ENCODE data around the gene ADGRD2. TPM values are rescaled to one million over a fixed set of nuclear protein-coding genes. Genes with fewer than 3 reads are reported as not detected.

The ADGRD2 gene
- total and polyA plus RNA-seq, 9 of the 15 experiments (the other 6 are each of a cell fraction or from before 2014, with no cell fraction given), result not detected

- TF ChIP-seq ZC3H4 (CRISPR knock-in tag; IDR thresholded peaks at IDR 0.05; ENCODE audit: borderline replicate concordance) (no peak), MCM2 (IDR thresholded peaks at IDR 0.05; ENCODE audit: low read depth) (no peak), KDM2B (CRISPR knock-in tag; IDR thresholded peaks at IDR 0.05) (no peak)
These were observed 50.0 kb downstream of the ADGRD2 start (continued) for GRCh38 chr9:124500028-124500795.

GRCh38 chr9:124500796-124501611 is 50.8 kb downstream of the ADGRD2 start:
- CTCF ChIA-PET (ENCODE audit: low intra/inter-chr PET ratio), result no interaction called here

More at GRCh38 chr9:124500796-124501611, 50.8 kb downstream of the ADGRD2 start:
- Histone ChIP-seq H4K20me1 (replicated peaks; ENCODE audit: control insufficient read depth, insufficient read depth, low read length) (peaks cover 20% of the 10 kb centered on the region; the same call in 1 of the 2 replicates), H3K9me1 (ENCODE audit: control insufficient read depth, insufficient read depth, low read length) (no peaks in the 10 kb centered on the region), H3K36me3 (ENCODE audit: control insufficient read depth, insufficient read depth, low read length) (no peaks in the 10 kb centered on the region), H3K4me1 (replicated peaks in 1 of 2; ENCODE audit: control insufficient read depth in 2 of 2, insufficient read depth in 2 of 2, low read length in 2 of 2) (peaks cover 0 to 47% of the 10 kb centered on the region in 2 experiments; a peak in 3 of 5 replicates), H3K4me2 (ENCODE audit: insufficient read depth, low read length) (no peak overlapping the region), H3K79me2 (ENCODE audit: control insufficient read depth, insufficient read depth, low read length) (no peaks in the 10 kb centered on the region), H3K9ac (ENCODE audit: insufficient read depth in 1 of 2, low read depth in 2 of 2, low read length in 2 of 2) (0 out of 4 replicates have a peak overlapping the region, but pooled peaks of 1 of the 2 experiments have one; percentile 52), H3K27ac (ENCODE audit: extremely low read depth, low read depth, low read length) (no peak overlapping the region), H3K4me3 (no peak overlapping the region), H3K9me3 (replicated peaks; ENCODE audit: control insufficient read depth, insufficient read depth, low read depth, low read length) (no peaks in the 10 kb centered on the region), H2AFZ (ENCODE audit: low read depth, low read length) (no peak overlapping the region), H3K27me3 (ENCODE audit: control insufficient read depth in 2 of 2, insufficient read depth in 2 of 2, low read length in 2 of 2) (peaks cover 32 to 75% of the 10 kb centered on the region in 2 experiments; a peak in 4 of 5 replicates)
- in situ Hi-C loops (cut with MboI), result no loop called here
- POLR2A ChIA-PET, result interaction anchor here (1.1 to 1.5 kb wide), 3 partner anchors 8 to 14 kb away, joined by 4 to 6 read pairs (median 6); no protein-coding TSS in a partner anchor
- TF ChIP-seq ZNF165 (CRISPR knock-in tag; IDR thresholded peaks at IDR 0.05; ENCODE audit: borderline replicate concordance), result no peak
- no peak for TF ChIP-seq CHCHD3 (CRISPR knock-in tag; IDR thresholded peaks at IDR 0.05)
- peak; percentile 88 for TF ChIP-seq SMARCA5 (IDR thresholded peaks at IDR 0.05)
- no peak for TF ChIP-seq TRIM25 (IDR thresholded peaks at IDR 0.05; ENCODE audit: borderline replicate concordance)
- peak; percentile 90 for TF ChIP-seq ZFP36 (IDR thresholded peaks at IDR 0.05; ENCODE audit: low read depth, low read length, partially characterized antibody)
- TF ChIP-seq BCOR (IDR thresholded peaks at IDR 0.05), result 0 out of 2 replicates have a peak, but pooled peaks have one; percentile 61
- FAIRE-seq (no peak), DNase-seq (ENCODE audit: extremely low read depth in 1 of 4, low spot score in 3 of 4) (no peak), ATAC-seq (no peak)
- 13% methylated on average over 11 of the region's 12 CpGs for WGBS (ENCODE audit: insufficient coverage, low coverage, missing lambda C conversion rate)
- intact Hi-C loops (cut with micrococcal nuclease), result no loop called here
- BruUV-seq (replicated peaks), result no TSS peak

Measured in K562 (cell line).